ENCODE data around the gene GORAB. TPM values are rescaled to one million over a fixed set of nuclear protein-coding genes. Genes with fewer than 3 reads are reported as not detected.

The GORAB gene, protein sequence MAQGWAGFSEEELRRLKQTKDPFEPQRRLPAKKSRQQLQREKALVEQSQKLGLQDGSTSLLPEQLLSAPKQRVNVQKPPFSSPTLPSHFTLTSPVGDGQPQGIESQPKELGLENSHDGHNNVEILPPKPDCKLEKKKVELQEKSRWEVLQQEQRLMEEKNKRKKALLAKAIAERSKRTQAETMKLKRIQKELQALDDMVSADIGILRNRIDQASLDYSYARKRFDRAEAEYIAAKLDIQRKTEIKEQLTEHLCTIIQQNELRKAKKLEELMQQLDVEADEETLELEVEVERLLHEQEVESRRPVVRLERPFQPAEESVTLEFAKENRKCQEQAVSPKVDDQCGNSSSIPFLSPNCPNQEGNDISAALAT
- total RNA-seq, result 12.8 and 13.0 TPM in 2 replicates

DNA sequence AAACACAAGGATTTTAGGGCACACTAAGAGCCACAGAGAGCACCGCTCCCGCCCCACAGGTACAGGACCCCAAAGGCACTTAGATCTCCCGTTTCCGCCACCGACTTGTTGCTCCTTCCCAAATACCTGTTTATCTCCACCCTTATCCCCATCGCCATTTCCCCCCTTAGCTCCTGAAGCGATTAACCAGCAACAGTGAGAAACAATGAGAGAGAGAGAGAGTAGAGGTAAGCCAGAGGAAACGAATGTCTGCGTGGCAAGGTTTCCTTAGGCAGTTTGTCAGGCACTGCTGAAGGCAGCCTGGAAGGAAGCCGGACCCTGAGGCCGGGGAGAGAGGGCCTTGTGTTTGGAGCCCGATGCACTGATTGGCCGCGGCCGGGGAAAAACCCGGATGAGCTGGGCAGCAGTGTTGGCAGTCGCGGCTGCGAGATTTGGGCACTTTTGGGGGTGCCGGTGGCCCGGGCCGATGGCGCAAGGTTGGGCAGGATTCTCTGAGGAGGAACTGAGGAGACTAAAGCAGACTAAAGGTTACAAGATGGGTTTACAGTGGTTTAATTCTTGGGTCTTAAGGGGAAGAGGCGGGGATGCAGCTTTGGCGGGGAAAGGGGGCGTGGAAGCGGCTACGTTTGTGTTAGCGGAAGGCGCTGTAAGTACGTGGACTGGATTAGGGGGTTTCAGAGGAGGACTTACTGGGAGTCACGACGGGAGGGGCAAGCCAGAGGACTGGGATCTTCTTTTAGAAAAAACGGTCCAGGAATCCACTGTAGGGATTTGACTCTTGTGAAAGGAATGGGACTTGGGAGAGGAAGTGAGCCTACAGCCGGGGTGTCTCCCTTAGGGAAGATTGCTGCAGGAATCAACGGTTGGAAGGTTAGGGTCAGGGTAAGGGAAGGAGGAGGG lies at the start of gene GORAB:
Gene GORAB, plus strand, starts transcription at position 409 of the 900 bp plus-strand sequence. Its CDS starts 58 bp downstream, at position 467.
- H3K9me3 Mint-ChIP-seq, result no peaks in the 10 kb centered on the region
- no peak within 1 kb of the TSS for H3K27ac Mint-ChIP-seq
- peaks cover 7% of the 10 kb centered on the region for H3K36me3 Mint-ChIP-seq (ENCODE audit: low read depth)
- peaks cover 13% of the 10 kb centered on the region for H3K27me3 Mint-ChIP-seq
- DNase-seq, result peak; percentile 96
- H3K4me3 Mint-ChIP-seq, result no peak within 1 kb of the TSS
- H3K4me1 Mint-ChIP-seq, result peaks cover 5% of the 10 kb centered on the region
- intact Hi-C loops (cut with micrococcal nuclease), result loop anchor here (2.0 to 10.0 kb wide), 4 partner anchors 457 to 783 kb away; partner anchors contain the start of genes FMO4, KIFAP3 and SCYL3

DNA sequence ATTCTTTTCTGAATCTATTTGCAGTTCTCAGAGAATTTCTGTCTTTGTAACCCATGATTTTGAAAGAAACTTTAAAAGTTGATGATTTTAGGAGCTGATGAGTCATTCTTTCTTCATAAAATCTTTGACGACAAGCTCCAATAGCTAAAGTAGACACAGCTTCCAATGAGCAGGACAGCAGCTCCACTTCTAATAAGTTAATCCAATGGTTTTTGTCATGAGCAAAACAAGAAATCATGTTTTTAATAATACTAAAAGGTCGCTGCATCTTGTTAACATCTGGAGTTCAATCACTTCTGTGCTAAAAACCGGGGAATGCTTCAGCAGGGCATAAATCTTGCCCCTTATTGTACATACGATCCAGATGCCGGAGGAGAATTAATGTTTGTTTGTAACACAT lies 48.9 kb upstream of the GORAB start:
- Mint-ChIP-seq H3K27ac (no peak overlapping the region), H3K4me3 (no peak overlapping the region), H3K27me3 (no peaks in the 10 kb centered on the region), H3K9me3 (no peaks in the 10 kb centered on the region), H3K4me1 (no peaks in the 10 kb centered on the region), H3K36me3 (ENCODE audit: low read depth) (no peaks in the 10 kb centered on the region)
- DNase-seq, result no peak
- intact Hi-C loops (cut with micrococcal nuclease), result no loop called here

DNA sequence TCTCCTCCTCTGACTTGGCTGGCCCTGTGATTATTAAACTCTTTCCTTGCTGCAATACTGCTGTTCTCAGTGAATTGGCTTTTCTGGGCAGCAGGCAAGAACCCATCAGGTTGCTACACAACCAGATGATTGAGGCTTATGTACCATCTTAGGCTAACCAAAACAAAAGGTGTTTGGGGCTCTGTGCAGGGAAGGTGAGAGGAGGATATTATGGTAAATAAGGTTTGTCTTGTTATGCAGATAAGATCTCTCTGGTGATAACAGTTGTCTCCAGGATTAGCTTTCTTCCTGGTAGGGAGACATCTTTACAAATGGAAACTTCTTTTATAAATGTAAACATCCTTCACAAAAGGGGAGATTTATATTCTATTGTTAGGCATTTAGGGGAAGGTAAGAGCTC lies 44.5 kb upstream of the GORAB start:
- no peaks in the 10 kb centered on the region for H3K9me3 Mint-ChIP-seq
- peaks cover 4% of the 10 kb centered on the region for H3K27me3 Mint-ChIP-seq
- no peak for DNase-seq
- no peak overlapping the region for H3K4me3 Mint-ChIP-seq
- H3K36me3 Mint-ChIP-seq (ENCODE audit: low read depth), result no peaks in the 10 kb centered on the region
- H3K4me1 Mint-ChIP-seq, result no peaks in the 10 kb centered on the region
- intact Hi-C loops (cut with micrococcal nuclease), result no loop called here
- no peak overlapping the region for H3K27ac Mint-ChIP-seq

DNA sequence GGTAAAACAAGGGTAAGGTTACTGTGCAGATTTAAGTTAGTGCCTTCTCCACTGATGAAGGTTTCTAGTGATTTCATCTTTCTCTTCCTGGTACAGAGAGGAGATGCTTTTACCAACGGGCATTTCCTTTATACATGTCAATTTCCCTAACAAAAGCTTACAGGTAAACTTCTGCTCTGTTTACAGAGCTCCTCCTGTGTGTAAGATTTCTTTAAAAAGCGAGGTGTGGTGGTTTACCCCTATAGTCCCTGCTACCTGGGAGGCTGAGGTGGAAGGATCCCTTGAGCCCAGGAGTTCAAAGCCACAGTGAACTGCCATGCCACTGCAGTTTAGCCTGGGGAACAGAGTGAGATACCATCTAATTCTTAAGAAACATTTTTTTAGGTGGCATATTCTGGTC lies 40.7 kb upstream of the GORAB start:
- no peak overlapping the region for H3K4me3 Mint-ChIP-seq
- no peak for DNase-seq

DNA sequence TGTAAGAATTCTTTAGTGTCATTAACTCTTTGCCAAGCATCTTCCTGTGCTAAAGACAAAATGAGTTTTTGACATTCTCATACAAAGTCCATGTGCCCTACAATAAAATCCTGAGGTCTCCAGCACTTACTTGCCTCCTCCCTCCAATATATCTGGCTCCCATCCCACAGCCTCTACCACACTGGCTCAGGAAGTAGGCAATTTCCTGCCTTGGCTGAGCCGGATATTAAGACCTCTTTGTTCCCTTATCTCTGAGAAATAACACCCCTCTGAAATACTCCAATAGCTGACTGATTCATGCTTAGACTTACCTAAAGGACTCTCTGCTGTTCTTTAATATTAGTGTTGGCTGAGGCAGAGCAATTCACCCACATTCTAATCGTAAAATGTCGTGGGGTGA lies 37.6 kb upstream of the GORAB start:
- DNase-seq, result no peak
- intact Hi-C loops (cut with micrococcal nuclease), result no loop called here
- peaks cover 2% of the 10 kb centered on the region for H3K4me1 Mint-ChIP-seq

More for the DNA sequence above, 40.7 kb upstream of the GORAB start:
- Mint-ChIP-seq H3K9me3 (no peaks in the 10 kb centered on the region), H3K27me3 (peaks cover 5% of the 10 kb centered on the region), H3K4me1 (peaks cover 2% of the 10 kb centered on the region), H3K27ac (no peak overlapping the region), H3K36me3 (ENCODE audit: low read depth) (no peaks in the 10 kb centered on the region)
- intact Hi-C loops (cut with micrococcal nuclease), result no loop called here

DNA sequence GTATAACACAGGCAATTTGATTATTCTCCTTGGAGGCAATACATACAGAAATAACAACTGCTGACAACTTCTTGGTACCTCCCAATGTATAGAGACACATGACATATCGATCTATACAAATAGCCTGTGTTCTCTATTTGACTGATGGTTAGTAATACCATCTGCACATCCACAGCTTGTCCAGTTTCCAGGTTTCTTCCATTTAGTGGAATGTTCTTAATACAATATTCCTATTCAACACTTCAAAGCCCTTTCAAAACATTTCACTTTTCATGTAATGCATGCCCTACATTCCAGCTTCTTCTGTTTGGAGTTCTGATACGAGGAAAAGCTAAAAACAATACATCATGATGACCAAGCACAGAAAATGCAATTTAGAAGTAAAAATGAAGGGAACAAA lies 37.0 kb upstream of the GORAB start:
- Mint-ChIP-seq H3K36me3 (ENCODE audit: low read depth) (no peaks in the 10 kb centered on the region), H3K9me3 (no peaks in the 10 kb centered on the region), H3K27me3 (peaks cover 5% of the 10 kb centered on the region), H3K27ac (no peak overlapping the region), H3K4me1 (peaks cover 2% of the 10 kb centered on the region), H3K4me3 (no peak overlapping the region)
- DNase-seq, result no peak
- intact Hi-C loops (cut with micrococcal nuclease), result no loop called here

More for the DNA sequence above, 37.6 kb upstream of the GORAB start:
- H3K4me3 Mint-ChIP-seq, result no peak overlapping the region
- H3K27me3 Mint-ChIP-seq, result peaks cover 5% of the 10 kb centered on the region
- H3K36me3 Mint-ChIP-seq (ENCODE audit: low read depth), result no peaks in the 10 kb centered on the region
- H3K27ac Mint-ChIP-seq, result no peak overlapping the region
- H3K9me3 Mint-ChIP-seq, result no peaks in the 10 kb centered on the region

DNA sequence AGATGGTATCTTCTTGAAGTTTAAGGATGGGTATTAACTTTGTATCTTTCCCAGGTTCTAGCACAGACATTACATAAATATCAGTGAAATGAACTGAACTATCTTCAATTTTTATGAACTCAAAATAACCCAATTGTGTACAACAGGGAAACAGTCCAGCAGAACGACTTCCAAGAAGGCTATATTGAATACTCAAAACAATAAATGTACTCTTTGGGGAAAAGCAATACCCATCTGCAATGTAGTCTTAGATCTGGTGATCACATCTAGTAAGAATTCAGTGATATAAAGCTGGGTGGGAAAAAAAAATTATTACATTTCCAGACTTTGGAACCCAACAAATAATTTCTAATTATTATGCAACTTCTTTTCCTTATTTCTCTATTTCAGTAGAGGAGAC lies 33.1 kb upstream of the GORAB start:
- H3K9me3 Mint-ChIP-seq, result no peaks in the 10 kb centered on the region
- H3K4me1 Mint-ChIP-seq, result peaks cover 2% of the 10 kb centered on the region
- no peaks in the 10 kb centered on the region for H3K36me3 Mint-ChIP-seq (ENCODE audit: low read depth)
- no peak overlapping the region for H3K4me3 Mint-ChIP-seq
- no peak for DNase-seq
- H3K27me3 Mint-ChIP-seq, result peaks cover 8% of the 10 kb centered on the region
- H3K27ac Mint-ChIP-seq, result no peak overlapping the region
- intact Hi-C loops (cut with micrococcal nuclease), result no loop called here

DNA sequence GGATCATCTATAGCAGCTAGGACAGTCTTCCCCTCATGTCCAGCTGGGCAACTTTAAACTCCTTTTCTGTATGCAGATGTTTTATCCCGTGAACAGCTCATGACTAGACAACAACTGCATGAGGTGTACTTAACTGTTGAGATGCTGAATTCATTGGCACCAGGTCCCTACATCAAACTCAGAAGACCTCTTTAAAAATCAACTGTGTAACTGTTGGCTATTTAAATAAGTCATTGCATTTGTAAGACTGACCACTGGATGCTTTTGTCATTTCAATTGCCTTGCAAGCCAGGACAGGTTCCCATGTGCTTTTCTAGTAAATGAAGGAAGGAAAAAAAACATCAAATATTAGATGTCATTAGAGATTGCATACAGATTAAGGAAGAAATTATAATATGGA lies 28.3 kb upstream of the GORAB start:
- peaks cover 6% of the 10 kb centered on the region for H3K27me3 Mint-ChIP-seq
- no peaks in the 10 kb centered on the region for H3K4me1 Mint-ChIP-seq
- H3K9me3 Mint-ChIP-seq, result no peaks in the 10 kb centered on the region
- H3K36me3 Mint-ChIP-seq (ENCODE audit: low read depth), result no peaks in the 10 kb centered on the region
- intact Hi-C loops (cut with micrococcal nuclease), result no loop called here
- H3K27ac Mint-ChIP-seq, result no peak overlapping the region
- H3K4me3 Mint-ChIP-seq, result no peak overlapping the region
- no peak for DNase-seq

DNA sequence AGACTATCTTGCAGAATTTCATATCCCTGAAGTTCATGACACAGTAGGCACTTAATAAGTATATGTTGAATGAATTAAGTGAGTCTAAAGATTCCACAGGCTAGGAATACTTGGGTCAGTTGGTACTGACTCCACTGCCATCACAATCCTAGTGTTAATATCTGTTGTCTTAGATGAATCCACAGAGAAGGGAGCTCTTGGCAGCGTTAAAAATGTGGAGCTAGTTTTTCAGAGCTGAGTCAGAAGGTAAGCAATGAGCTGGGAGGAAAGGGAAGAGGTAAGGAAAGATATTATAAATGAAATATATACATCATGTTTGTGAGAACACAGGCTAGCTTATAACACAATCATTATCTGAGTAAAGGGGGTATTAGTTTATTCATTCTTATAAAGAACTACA lies 21.8 kb upstream of the GORAB start:
- Mint-ChIP-seq H3K9me3 (no peaks in the 10 kb centered on the region), H3K4me3 (no peak overlapping the region), H3K27ac (no peak overlapping the region), H3K4me1 (peaks cover 1% of the 10 kb centered on the region), H3K36me3 (ENCODE audit: low read depth) (no peaks in the 10 kb centered on the region), H3K27me3 (peaks cover 2% of the 10 kb centered on the region)
- intact Hi-C loops (cut with micrococcal nuclease), result no loop called here
- DNase-seq, result no peak

DNA sequence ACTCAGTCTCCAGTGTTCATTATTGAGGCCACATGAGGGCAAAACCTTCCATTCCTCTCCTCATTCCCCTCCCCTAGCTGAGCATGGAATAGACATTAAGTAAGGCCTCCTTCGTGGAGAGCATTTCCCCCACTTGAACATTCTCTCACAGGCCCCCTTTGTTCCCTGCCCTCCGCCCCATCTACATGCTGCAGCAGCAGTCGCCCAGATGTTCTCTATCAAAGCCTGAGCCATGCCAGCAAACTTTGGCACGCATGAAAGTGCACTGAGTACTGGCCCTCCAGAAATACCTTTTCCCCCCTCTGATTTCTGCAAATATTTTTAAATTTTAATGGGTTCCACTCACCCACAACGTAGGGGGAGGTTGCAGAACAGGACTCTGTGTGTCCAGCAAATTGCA lies 20.9 kb upstream of the GORAB start:
- Mint-ChIP-seq H3K9me3 (no peaks in the 10 kb centered on the region), H3K27me3 (peaks cover 2% of the 10 kb centered on the region), H3K4me3 (no peak overlapping the region), H3K36me3 (ENCODE audit: low read depth) (no peaks in the 10 kb centered on the region), H3K27ac (no peak overlapping the region), H3K4me1 (peaks cover 1% of the 10 kb centered on the region)
- intact Hi-C loops (cut with micrococcal nuclease), result no loop called here
- no peak for DNase-seq

DNA sequence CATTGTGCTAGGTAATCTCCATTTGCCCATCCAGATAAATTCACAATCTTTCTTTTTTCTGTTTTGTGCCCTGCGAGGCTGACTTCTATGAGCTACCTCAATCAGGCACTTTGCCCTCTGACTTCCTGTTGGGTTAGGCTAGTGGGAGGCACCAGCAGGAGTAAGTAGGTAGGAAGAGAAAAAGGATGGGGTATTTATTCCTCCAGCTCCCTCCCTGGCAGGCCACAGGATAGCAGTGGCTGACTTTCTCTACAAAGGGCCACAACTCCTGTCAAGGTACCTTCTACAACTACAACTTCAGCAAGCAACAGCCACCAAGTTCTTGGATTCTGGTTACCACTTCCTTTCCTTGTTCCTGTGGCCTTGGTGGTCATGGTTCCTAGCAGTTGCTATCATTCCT lies 18.8 kb upstream of the GORAB start:
- peaks cover 6% of the 10 kb centered on the region for H3K27me3 Mint-ChIP-seq
- peaks cover 1% of the 10 kb centered on the region for H3K4me1 Mint-ChIP-seq
- intact Hi-C loops (cut with micrococcal nuclease), result no loop called here

DNA sequence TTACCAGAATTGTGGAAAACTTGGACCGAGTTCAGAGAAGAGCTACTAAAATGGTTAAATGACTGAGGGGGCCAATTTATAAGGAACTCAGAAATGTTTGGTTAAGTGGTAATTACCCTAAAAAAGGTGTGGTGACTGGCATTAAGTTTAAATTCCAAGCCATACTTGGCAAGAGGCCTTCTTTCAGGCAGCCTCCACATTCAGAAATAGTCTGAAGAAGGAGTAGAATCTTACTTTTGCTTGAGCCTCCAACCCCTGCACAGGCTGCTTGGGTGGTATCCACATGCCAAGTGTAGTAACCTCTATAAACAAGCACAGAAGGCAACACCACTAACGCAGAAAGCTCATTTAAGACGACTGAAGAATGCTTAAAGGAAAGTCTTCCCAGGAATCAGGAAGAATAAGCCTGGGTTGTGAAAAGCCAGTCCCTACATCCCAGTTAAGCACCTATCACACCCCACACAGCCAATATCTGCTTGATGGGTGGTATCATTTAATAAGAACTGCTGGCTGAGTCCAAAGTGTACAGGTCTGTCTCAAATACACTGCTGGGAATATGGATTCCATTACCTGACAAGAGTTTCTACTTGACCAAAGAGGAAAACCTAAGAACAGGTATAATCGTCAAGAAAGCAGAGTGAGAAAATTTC lies 13.7 kb upstream of the GORAB start:
- no peak for DNase-seq
- Mint-ChIP-seq H3K27ac (no peak overlapping the region), H3K36me3 (ENCODE audit: low read depth) (no peaks in the 10 kb centered on the region), H3K9me3 (no peaks in the 10 kb centered on the region), H3K4me3 (no peak overlapping the region), H3K4me1 (no peaks in the 10 kb centered on the region), H3K27me3 (peaks cover 21% of the 10 kb centered on the region)
- intact Hi-C loops (cut with micrococcal nuclease), result no loop called here

More for the DNA sequence above, 18.8 kb upstream of the GORAB start:
- no peaks in the 10 kb centered on the region for H3K36me3 Mint-ChIP-seq (ENCODE audit: low read depth)
- no peaks in the 10 kb centered on the region for H3K9me3 Mint-ChIP-seq
- no peak overlapping the region for H3K4me3 Mint-ChIP-seq
- no peak overlapping the region for H3K27ac Mint-ChIP-seq
- DNase-seq, result no peak

DNA sequence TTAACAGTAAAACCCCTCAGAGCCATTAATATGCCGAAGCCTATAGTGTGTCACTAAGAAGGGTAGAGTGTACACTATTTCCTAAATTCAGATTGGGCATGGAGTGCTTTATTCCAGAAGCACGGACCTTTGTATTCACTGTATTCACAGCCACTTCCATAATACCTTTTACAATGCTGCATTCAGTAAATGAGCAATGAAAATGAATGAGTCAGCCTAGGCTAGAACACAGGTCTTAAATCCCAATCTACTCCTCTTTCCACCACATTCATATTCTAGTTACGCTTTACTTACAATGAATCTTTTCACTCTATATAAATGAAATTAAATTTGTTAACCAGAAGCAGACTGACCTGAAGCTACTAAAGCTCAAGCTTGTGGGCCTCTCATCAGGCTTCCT lies 13.0 kb upstream of the GORAB start:
- Mint-ChIP-seq H3K36me3 (ENCODE audit: low read depth) (no peaks in the 10 kb centered on the region), H3K27me3 (peaks cover 25% of the 10 kb centered on the region), H3K4me1 (no peaks in the 10 kb centered on the region), H3K4me3 (no peak overlapping the region), H3K27ac (no peak overlapping the region), H3K9me3 (no peaks in the 10 kb centered on the region)
- no peak for DNase-seq
- intact Hi-C loops (cut with micrococcal nuclease), result no loop called here

DNA sequence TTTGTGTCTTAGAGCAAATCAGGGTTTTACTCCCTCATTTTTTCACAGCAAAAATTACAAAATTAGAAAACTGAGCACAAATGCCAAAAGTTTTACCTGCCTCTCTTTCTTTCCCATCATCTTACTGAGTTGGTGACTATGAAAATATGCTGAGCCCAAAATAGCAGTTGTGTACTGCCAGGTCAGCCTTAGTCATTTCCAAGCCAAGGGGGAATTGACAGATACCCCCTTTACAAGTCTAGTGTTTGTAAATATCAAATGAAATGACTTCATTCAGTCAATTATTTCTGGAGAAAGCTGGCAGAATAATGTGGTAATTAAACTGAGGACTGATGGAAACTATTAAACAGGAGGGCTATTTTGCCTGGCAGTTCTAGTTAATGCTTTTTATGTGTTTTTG lies 11.4 kb upstream of the GORAB start:
- Mint-ChIP-seq H3K27ac (no peak overlapping the region), H3K9me3 (no peaks in the 10 kb centered on the region), H3K4me3 (no peak overlapping the region), H3K27me3 (peaks cover 30% of the 10 kb centered on the region), H3K36me3 (ENCODE audit: low read depth) (no peaks in the 10 kb centered on the region), H3K4me1 (no peaks in the 10 kb centered on the region)
- intact Hi-C loops (cut with micrococcal nuclease), result no loop called here
- no peak for DNase-seq

Data from activated CD4-positive, alpha-beta T cell treated with anti-CD3 and anti-CD28 coated beads, Interleukin-2, amount 10 ng/mL, durations not matched to agents 24 days and 14 days (primary cell).